Measurements from ENCODE around the gene C2orf68. TPM values are rescaled to one million over a fixed set of nuclear protein-coding genes. Genes with fewer than 3 reads are reported as not detected.

C2orf68 gene
- total and polyA plus RNA-seq, 9 of the 15 experiments (the other 6 are each of a cell fraction or from before 2014, with no cell fraction given): 22.1 to 50.0 (median 31.8) TPM

- TF ChIP-seq ZBTB1 (CRISPR knock-in tag; IDR thresholded peaks at IDR 0.05; ENCODE audit: borderline replicate concordance, low read depth) (no peak), GABPA (tag; conservative IDR thresholded peaks at IDR 0.05; ENCODE audit: low read depth) (no peak), TAF15 (IDR thresholded peaks at IDR 0.05; ENCODE audit: low read depth, low read length) (no peak), NCOA6 (IDR thresholded peaks at IDR 0.05) (no peak), KDM1A (IDR thresholded peaks at IDR 0.05) (no peak), HES1 (IDR thresholded peaks at IDR 0.05; ENCODE audit: low read depth) (no peak)
- TF ChIP-seq, protein P1, sequence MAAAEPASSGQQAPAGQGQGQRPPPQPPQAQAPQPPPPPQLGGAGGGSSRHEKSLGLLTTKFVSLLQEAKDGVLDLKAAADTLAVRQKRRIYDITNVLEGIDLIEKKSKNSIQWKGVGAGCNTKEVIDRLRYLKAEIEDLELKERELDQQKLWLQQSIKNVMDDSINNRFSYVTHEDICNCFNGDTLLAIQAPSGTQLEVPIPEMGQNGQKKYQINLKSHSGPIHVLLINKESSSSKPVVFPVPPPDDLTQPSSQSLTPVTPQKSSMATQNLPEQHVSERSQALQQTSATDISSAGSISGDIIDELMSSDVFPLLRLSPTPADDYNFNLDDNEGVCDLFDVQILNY (CRISPR knock-in tag; IDR thresholded peaks at IDR 0.05): no peak
Observed at GRCh38 chr2:85566265-85566664, 45.6 kb downstream of the C2orf68 start (continued).

DNA sequence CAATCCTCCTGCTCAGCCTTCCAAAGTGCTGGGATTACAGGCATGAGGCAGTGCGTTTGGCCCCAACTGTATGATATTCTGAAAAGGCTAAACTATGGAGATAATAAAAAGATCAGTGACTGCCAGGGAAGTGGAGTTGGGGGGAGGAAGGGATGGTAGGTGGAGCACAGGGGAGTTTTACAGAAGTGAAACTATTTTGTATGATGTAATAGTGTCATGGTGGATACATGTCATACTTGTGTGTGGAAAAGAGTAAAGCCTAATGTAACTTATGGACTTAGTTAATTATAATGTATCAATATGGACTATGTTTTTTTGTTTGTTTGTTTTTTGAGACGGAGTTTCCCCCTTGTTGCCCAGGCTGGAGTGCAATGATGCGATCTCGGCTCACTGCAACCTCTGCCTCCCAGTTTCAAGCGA is 47.7 kb downstream of the C2orf68 start:
- ATAC-seq (peak; percentile 51), FAIRE-seq (no peak), DNase-seq (ENCODE audit: extremely low read depth in 1 of 4, low spot score in 3 of 4) (peak in 1 of 4 experiments; percentile 38)
- H3K9ac ChIP-seq (ENCODE audit: insufficient read depth in 1 of 2, low read depth in 2 of 2, low read length in 2 of 2): peak overlapping the region; percentile 4 to 21; a peak in 3 of 4 replicates
- no peak overlapping the region for H3K4me3 ChIP-seq
- H2AFZ ChIP-seq (ENCODE audit: low read depth, low read length): peak overlapping the region; percentile 69
- WGBS (ENCODE audit: insufficient coverage, low coverage, missing lambda C conversion rate): 41% methylated on average over 5 of the region's 5 CpGs
- intact Hi-C loops (cut with micrococcal nuclease): no loop called here
- H3K79me2 ChIP-seq (ENCODE audit: control insufficient read depth, insufficient read depth, low read length): peaks cover 21% of the 10 kb centered on the region
- peaks cover 10 to 18% of the 10 kb centered on the region in 2 experiments for H3K4me1 ChIP-seq (replicated peaks in 1 of 2; ENCODE audit: control insufficient read depth in 2 of 2, insufficient read depth in 2 of 2, low read length in 2 of 2)
- no peaks in the 10 kb centered on the region for H3K27me3 ChIP-seq (ENCODE audit: control insufficient read depth in 2 of 2, insufficient read depth in 2 of 2, low read length in 2 of 2)
- H3K9me3 ChIP-seq (replicated peaks; ENCODE audit: control insufficient read depth, insufficient read depth, low read depth, low read length): no peaks in the 10 kb centered on the region
- H3K36me3 ChIP-seq (ENCODE audit: control insufficient read depth, insufficient read depth, low read length): peaks cover under 1% of the 10 kb centered on the region; the same call in 1 of the 3 replicates
- CTCF ChIA-PET (ENCODE audit: low intra/inter-chr PET ratio): no interaction called here
- BruUV-seq (replicated peaks): no TSS peak
- in situ Hi-C loops (cut with MboI): no loop called here
- H3K27ac ChIP-seq (ENCODE audit: extremely low read depth, low read depth, low read length): peak overlapping the region; percentile 22; the same call in 1 of the 3 replicates
- H3K9me1 ChIP-seq (ENCODE audit: control insufficient read depth, insufficient read depth, low read length): no peaks in the 10 kb centered on the region
- H3K4me2 ChIP-seq (ENCODE audit: insufficient read depth, low read length): peak overlapping the region; percentile 47
- POLR2A ChIA-PET: interaction anchor here (1.4 kb wide), 1 partner anchor 14 kb away, joined by 6 read pairs; the partner anchor contains the start of gene VAMP8
- H4K20me1 ChIP-seq (replicated peaks; ENCODE audit: control insufficient read depth, insufficient read depth, low read length): no peaks in the 10 kb centered on the region
- TF ChIP-seq ZBTB34 (CRISPR knock-in tag; IDR thresholded peaks at IDR 0.05) (no peak), MAFG (tag; conservative IDR thresholded peaks at IDR 0.05) (no peak), GTF2E2 (tag; IDR thresholded peaks at IDR 0.05) (no peak), GATAD2B (IDR thresholded peaks at IDR 0.05; ENCODE audit: borderline replicate concordance) (no peak), ZEB2 (IDR thresholded peaks at IDR 0.05) (peak; percentile 23; the same call in 1 of the 2 replicates), PURB (CRISPR knock-in tag; IDR thresholded peaks at IDR 0.05; ENCODE audit: low read depth) (no peak), KDM2B (CRISPR knock-in tag; IDR thresholded peaks at IDR 0.05) (no peak), STAT5A (IDR thresholded peaks at IDR 0.05; ENCODE audit: borderline replicate concordance, low read length) (no peak), NFATC3 (IDR thresholded peaks at IDR 0.05) (no peak), GTF2B (IDR thresholded peaks at IDR 0.05; ENCODE audit: extremely low read depth, insufficient read length) (no peak), ATF1 (CRISPR knock-in tag; IDR thresholded peaks at IDR 0.05) (no peak), ATF1 (tag; IDR thresholded peaks at IDR 0.05) (peak; percentile 35; the same call in 1 of the 2 replicates), EP400 (IDR thresholded peaks at IDR 0.05) (peak; percentile 71)
